Karpas-422 (cell line): ENCODE results near the gene BRD2. TPM values are rescaled to one million over a fixed set of nuclear protein-coding genes. Genes with fewer than 3 reads are reported as not detected.
"Not testable (repeated sequence)": the region's sequence is repeated elsewhere in the genome, so short reads cannot be mapped to it uniquely, and the experiment has no call there.

Experiments
- DNase-seq: peaks from one replicate; pipeline ENCODE4 v3.0.0-alpha.2; 2015
- H2AFZ ChIP-seq: fragments of 200-600 bp; sonication (generic); 2 replicates; pipeline ENCODE4 v1.6.1; 2014; ENCODE audit warnings: antibody characterized with exemption, low read length, mixed read lengths
- H3K27ac ChIP-seq: fragments of 200-600 bp; sonication (generic); 2 replicates; pipeline ENCODE4 v1.5.1; 2014; ENCODE audit warnings: mild to moderate bottlenecking, low read length, moderate library complexity
- H3K27me3 ChIP-seq: fragments of 200-600 bp; sonication (generic); 2 replicates; pipeline ENCODE4 v1.6.1; 2014; ENCODE audit warnings: low read length, mixed read lengths
- H3K36me3 ChIP-seq: fragments of 200-600 bp; sonication (generic); 2 replicates; pipeline ENCODE4 v1.6.1; 2014; ENCODE audit warnings: low read length, mixed read lengths; ENCODE audit not compliant: insufficient read depth
- H3K4me1 ChIP-seq: fragments of 200-600 bp; sonication (generic); 2 replicates; pipeline ENCODE4 v1.6.1; 2014; ENCODE audit warnings: mild to moderate bottlenecking, low read length, mixed read lengths
- H3K4me2 ChIP-seq: fragments of 200-600 bp; sonication (generic); 2 replicates; pipeline ENCODE4 v1.6.1; 2014; ENCODE audit warnings: low read length, low read depth, mild to moderate bottlenecking; ENCODE audit not compliant: poor library complexity, severe bottlenecking
- H3K4me3 ChIP-seq: fragments of 200-600 bp; sonication (generic); 2 replicates; pipeline ENCODE4 v1.5.1; 2014; ENCODE audit warnings: mild to moderate bottlenecking, antibody characterized with exemption, low read length, mixed read lengths
- H3K79me2 ChIP-seq: fragments of 200-600 bp; sonication (generic); 2 replicates; pipeline ENCODE4 v1.6.1; 2014; ENCODE audit warnings: mild to moderate bottlenecking, low read length, mixed read lengths
- H3K9ac ChIP-seq: fragments of 200-600 bp; sonication (generic); 2 replicates; pipeline ENCODE4 v1.6.0; 2014; ENCODE audit warnings: low read length
- H3K9me2 ChIP-seq: fragments of 200-600 bp; sonication (generic), shearing (Covaris generic); replicated peaks from 2 replicates; pipeline ENCODE4 v1.6.0; 2014; ENCODE audit warnings: mild to moderate bottlenecking, low read length, moderate library complexity; ENCODE audit not compliant: insufficient read depth
- H3K9me3 ChIP-seq: fragments of 300-700, 200-600 bp; sonication (generic); 2 replicates; pipeline ENCODE4 v1.6.1; 2014; ENCODE audit warnings: low read length, mixed read lengths
- H4K20me1 ChIP-seq: fragments of 200-600 bp; sonication (generic); 2 replicates; pipeline ENCODE4 v1.6.1; 2014; ENCODE audit warnings: mild to moderate bottlenecking, antibody characterized with exemption, low read length, low read depth; ENCODE audit not compliant: insufficient read depth
- total RNA-seq: library from RNA; depleted of rRNA; stranded (reverse); fragments of >200 nt; shearing (Covaris generic); gene quantifications from 2 replicates; pipeline ENCODE4 v1.2.3, GENCODE V29; 2014; ENCODE audit warnings: low replicate concordance

BRD2 gene
- total RNA-seq, 1 experiment from 2014 or later = 201 TPM

GRCh38 chr6:32936239-32937152, 31.9 kb upstream of the BRD2 start:
- Histone ChIP-seq H3K4me3 (no peak overlapping the region), H3K27me3 (no peaks in the 10 kb centered on the region), H3K79me2 (peaks cover 17% of the 10 kb centered on the region), H3K9me2 (no peaks in the 10 kb centered on the region), H3K36me3 (peaks cover 14% of the 10 kb centered on the region), H3K4me1 (peaks cover 25% of the 10 kb centered on the region), H3K9ac (no peak overlapping the region), H3K9me3 (no peaks in the 10 kb centered on the region), H4K20me1 (no peaks in the 10 kb centered on the region), H3K27ac (no peak overlapping the region), H2AFZ (no peak overlapping the region), H3K4me2 (no peak overlapping the region)
- DNase-seq = no peak

- no peaks in the 10 kb centered on the region for H3K27me3 ChIP-seq
- H3K9me2 ChIP-seq = no peaks in the 10 kb centered on the region
- H3K4me1 ChIP-seq = peaks cover 32% of the 10 kb centered on the region
- peaks cover 17% of the 10 kb centered on the region for H3K79me2 ChIP-seq
- no peaks in the 10 kb centered on the region for H3K9me3 ChIP-seq
- no peak overlapping the region for H3K27ac ChIP-seq
- H3K36me3 ChIP-seq = peaks cover 14% of the 10 kb centered on the region
- no peak overlapping the region for H3K4me3 ChIP-seq
- no peak overlapping the region for H3K4me2 ChIP-seq
- H2AFZ ChIP-seq = no peak overlapping the region
- no peak for DNase-seq
- no peaks in the 10 kb centered on the region for H4K20me1 ChIP-seq
- H3K9ac ChIP-seq = no peak overlapping the region
Observed at GRCh38 chr6:32937230-32937633, 31.2 kb upstream of the BRD2 start.

- Histone ChIP-seq H3K4me3 (no peak overlapping the region), H3K9me3 (no peaks in the 10 kb centered on the region), H4K20me1 (no peaks in the 10 kb centered on the region), H3K9me2 (no peaks in the 10 kb centered on the region), H2AFZ (no peak overlapping the region), H3K27ac (no peak overlapping the region), H3K4me1 (peaks cover 45% of the 10 kb centered on the region), H3K79me2 (peaks cover 17% of the 10 kb centered on the region), H3K4me2 (no peak overlapping the region), H3K36me3 (peaks cover 14% of the 10 kb centered on the region), H3K27me3 (no peaks in the 10 kb centered on the region), H3K9ac (no peak overlapping the region)
- peak; percentile 40 for DNase-seq
Observed at GRCh38 chr6:32938494-32938893, 29.9 kb upstream of the BRD2 start.

GRCh38 chr6:32940656-32941213, 27.7 kb upstream of the BRD2 start, which contains the start of gene HLA-DMB:
TSS of gene HLA-DMB (minus strand) at chr6:32941028. CDS start at chr6:32940807, 221 bp downstream.
- H2AFZ ChIP-seq = peak within 1 kb of the TSS; percentile 52
- peaks cover 14% of the 10 kb centered on the region for H3K36me3 ChIP-seq
- H3K27me3 ChIP-seq = no peaks in the 10 kb centered on the region
- H3K9ac ChIP-seq = peak within 1 kb of the TSS; percentile 87
- H3K4me2 ChIP-seq = peak within 1 kb of the TSS; percentile 94
- no peaks in the 10 kb centered on the region for H3K9me2 ChIP-seq
- peak within 1 kb of the TSS; percentile 85 for H3K4me3 ChIP-seq
- H3K4me1 ChIP-seq = peaks cover 67% of the 10 kb centered on the region
- peak; percentile 94 for DNase-seq
- H3K79me2 ChIP-seq = peaks cover 17% of the 10 kb centered on the region
- no peaks in the 10 kb centered on the region for H4K20me1 ChIP-seq
- H3K27ac ChIP-seq = peak within 1 kb of the TSS; percentile 99
- no peaks in the 10 kb centered on the region for H3K9me3 ChIP-seq

GRCh38 chr6:32941214-32941768, 27.1 kb upstream of the BRD2 start:
- H3K9ac ChIP-seq = peak overlapping the region; percentile 87
- peak overlapping the region; percentile 99 for H3K27ac ChIP-seq
- no peaks in the 10 kb centered on the region; the same call in 1 of the 2 replicates for H3K9me3 ChIP-seq
- H3K79me2 ChIP-seq = peaks cover 17% of the 10 kb centered on the region
- H3K4me3 ChIP-seq = peak overlapping the region; percentile 85
- peaks cover 73% of the 10 kb centered on the region for H3K4me1 ChIP-seq
- peaks cover 14% of the 10 kb centered on the region for H3K36me3 ChIP-seq
- no peaks in the 10 kb centered on the region for H4K20me1 ChIP-seq
- peak overlapping the region; percentile 94 for H3K4me2 ChIP-seq
- peak; percentile 85 for DNase-seq
- no peaks in the 10 kb centered on the region for H3K27me3 ChIP-seq
- H3K9me2 ChIP-seq = no peaks in the 10 kb centered on the region
- peak overlapping the region; percentile 25; the same call in 1 of the 2 replicates for H2AFZ ChIP-seq

DNA sequence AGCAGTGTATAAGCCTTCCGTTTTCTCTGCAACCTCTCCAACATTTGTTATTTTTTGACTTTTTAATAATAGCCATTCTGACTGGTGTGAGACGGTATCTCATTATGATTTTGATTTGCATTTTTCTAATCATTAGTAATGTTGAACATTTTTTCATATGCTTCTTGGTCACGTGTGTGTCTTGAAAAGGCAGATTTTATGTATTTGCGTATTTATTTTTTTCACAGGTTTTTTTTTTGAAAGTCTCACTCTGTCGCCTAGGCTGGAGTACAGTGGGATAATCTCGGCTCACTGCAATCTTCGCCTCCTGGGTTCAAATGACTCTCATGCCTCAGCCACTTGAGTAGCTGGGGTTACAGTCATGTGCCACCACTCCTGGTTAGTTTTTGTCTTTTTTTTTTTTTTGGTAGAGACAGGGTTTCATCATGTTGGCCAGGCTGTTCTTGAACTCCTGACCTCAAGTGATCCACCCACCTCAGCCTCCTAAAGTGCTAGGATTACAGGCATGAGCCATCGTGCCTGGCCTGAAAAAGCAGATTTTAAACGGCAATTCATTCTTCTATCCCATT, 25.8 kb upstream of the BRD2 start:
- Histone ChIP-seq H3K4me1 (peaks cover 86% of the 10 kb centered on the region), H2AFZ (0 out of 2 replicates have a peak overlapping the region, but pooled peaks have one; percentile 52), H3K9ac (peak overlapping the region; percentile 80), H3K4me2 (peak overlapping the region; percentile 94), H3K27ac (peak overlapping the region; percentile 99), H3K4me3 (peak overlapping the region; percentile 66; the same call in 1 of the 2 replicates), H3K79me2 (peaks cover 17% of the 10 kb centered on the region), H3K36me3 (peaks cover 10% of the 10 kb centered on the region)
- H3K9me3 ChIP-seq, H3K9me2 ChIP-seq, H3K27me3 ChIP-seq, H4K20me1 ChIP-seq: not testable (repeated sequence)
- DNase-seq = peak; percentile 61

GRCh38 chr6:32943864-32944649, 24.3 kb upstream of the BRD2 start:
- Histone ChIP-seq H3K9me2 (no peaks in the 10 kb centered on the region), H3K79me2 (peaks cover 18% of the 10 kb centered on the region), H4K20me1 (no peaks in the 10 kb centered on the region), H3K9me3 (no peaks in the 10 kb centered on the region; the same call in 1 of the 2 replicates), H3K4me2 (peak overlapping the region; percentile 94), H3K4me1 (peaks cover 96% of the 10 kb centered on the region), H3K4me3 (peak overlapping the region; percentile 66), H3K9ac (peak overlapping the region; percentile 80), H2AFZ (peak overlapping the region; percentile 22; the same call in 1 of the 2 replicates), H3K27ac (peak overlapping the region; percentile 99), H3K27me3 (no peaks in the 10 kb centered on the region), H3K36me3 (0 out of 2 replicates have a peak, but pooled peaks cover 2% of the 10 kb centered on the region)
- DNase-seq = peak; percentile 94
